Measurements from ENCODE around the gene ZNF740. TPM values are rescaled to one million over a fixed set of nuclear protein-coding genes. Genes with fewer than 3 reads are reported as not detected.

Gene ZNF740
- total RNA-seq, 1 donor from 2014 or later, result 39.6 TPM

GRCh38 chr12:53210843-53211242 lies 30.3 kb downstream of the ZNF740 start:
- no peak for DNase-seq (ENCODE audit: extremely low spot score, unreplicated experiment)
- H3K36me3 Mint-ChIP-seq (ENCODE audit: unreplicated experiment), result peaks cover 29% of the 10 kb centered on the region
- no peak overlapping the region for H3K4me3 Mint-ChIP-seq (ENCODE audit: unreplicated experiment)
- H3K27me3 Mint-ChIP-seq (ENCODE audit: unreplicated experiment), result no peaks in the 10 kb centered on the region
- peaks cover 12% of the 10 kb centered on the region for H3K4me1 Mint-ChIP-seq (ENCODE audit: unreplicated experiment)
- TF ChIP-seq CTCF (IDR thresholded peaks at IDR 0.05), result no peak
- H3K9me3 Mint-ChIP-seq (ENCODE audit: unreplicated experiment), result no peaks in the 10 kb centered on the region
- H3K27ac Mint-ChIP-seq (ENCODE audit: unreplicated experiment), result no peak overlapping the region

GRCh38 chr12:53211476-53212381 lies 31.2 kb downstream of the ZNF740 start:
- H3K9me3 Mint-ChIP-seq (ENCODE audit: unreplicated experiment), result no peaks in the 10 kb centered on the region
- no peak overlapping the region for H3K27ac Mint-ChIP-seq (ENCODE audit: unreplicated experiment)
- DNase-seq (ENCODE audit: extremely low spot score, unreplicated experiment), result no peak
- H3K4me3 Mint-ChIP-seq (ENCODE audit: unreplicated experiment), result no peak overlapping the region
- H3K4me1 Mint-ChIP-seq (ENCODE audit: unreplicated experiment), result peaks cover 3% of the 10 kb centered on the region
- H3K36me3 Mint-ChIP-seq (ENCODE audit: unreplicated experiment), result peaks cover 29% of the 10 kb centered on the region
- H3K27me3 Mint-ChIP-seq (ENCODE audit: unreplicated experiment), result no peaks in the 10 kb centered on the region
- TF ChIP-seq CTCF (IDR thresholded peaks at IDR 0.05), result peak; percentile 39

- Mint-ChIP-seq H3K4me1 (ENCODE audit: unreplicated experiment) (peaks cover 15% of the 10 kb centered on the region), H3K36me3 (ENCODE audit: unreplicated experiment) (peaks cover 29% of the 10 kb centered on the region), H3K4me3 (ENCODE audit: unreplicated experiment) (no peak overlapping the region), H3K27ac (ENCODE audit: unreplicated experiment) (no peak overlapping the region), H3K9me3 (ENCODE audit: unreplicated experiment) (no peaks in the 10 kb centered on the region), H3K27me3 (ENCODE audit: unreplicated experiment) (no peaks in the 10 kb centered on the region)
- no peak for DNase-seq (ENCODE audit: extremely low spot score, unreplicated experiment)
- no peak for TF ChIP-seq CTCF (IDR thresholded peaks at IDR 0.05)
These were observed 32.4 kb downstream of the ZNF740 start for GRCh38 chr12:53212931-53213330.

- Mint-ChIP-seq H3K27ac (ENCODE audit: unreplicated experiment) (peak overlapping the region; percentile 3), H3K36me3 (ENCODE audit: unreplicated experiment) (peaks cover 29% of the 10 kb centered on the region), H3K9me3 (ENCODE audit: unreplicated experiment) (no peaks in the 10 kb centered on the region), H3K27me3 (ENCODE audit: unreplicated experiment) (no peaks in the 10 kb centered on the region), H3K4me1 (ENCODE audit: unreplicated experiment) (peaks cover 18% of the 10 kb centered on the region), H3K4me3 (ENCODE audit: unreplicated experiment) (no peak overlapping the region)
- peak; percentile 95 for DNase-seq (ENCODE audit: extremely low spot score, unreplicated experiment)
- TF ChIP-seq CTCF (IDR thresholded peaks at IDR 0.05), result peak; percentile 98
These were observed 32.8 kb downstream of the ZNF740 start for GRCh38 chr12:53213348-53213747.

- Mint-ChIP-seq H3K27me3 (ENCODE audit: unreplicated experiment) (no peaks in the 10 kb centered on the region), H3K36me3 (ENCODE audit: unreplicated experiment) (peaks cover 27% of the 10 kb centered on the region), H3K27ac (ENCODE audit: unreplicated experiment) (no peak overlapping the region), H3K4me3 (ENCODE audit: unreplicated experiment) (no peak overlapping the region), H3K4me1 (ENCODE audit: unreplicated experiment) (peaks cover 21% of the 10 kb centered on the region), H3K9me3 (ENCODE audit: unreplicated experiment) (no peaks in the 10 kb centered on the region)
- DNase-seq (ENCODE audit: extremely low spot score, unreplicated experiment), result no peak
- TF ChIP-seq CTCF (IDR thresholded peaks at IDR 0.05), result no peak
These were observed 33.7 kb downstream of the ZNF740 start for GRCh38 chr12:53214221-53214620.
